Measurements from ENCODE around the gene CD84.
"Not testable (repeated sequence)": the region's sequence is repeated elsewhere in the genome, so short reads cannot be mapped to it uniquely, and the experiment has no call there.

Gene CD84

DNA sequence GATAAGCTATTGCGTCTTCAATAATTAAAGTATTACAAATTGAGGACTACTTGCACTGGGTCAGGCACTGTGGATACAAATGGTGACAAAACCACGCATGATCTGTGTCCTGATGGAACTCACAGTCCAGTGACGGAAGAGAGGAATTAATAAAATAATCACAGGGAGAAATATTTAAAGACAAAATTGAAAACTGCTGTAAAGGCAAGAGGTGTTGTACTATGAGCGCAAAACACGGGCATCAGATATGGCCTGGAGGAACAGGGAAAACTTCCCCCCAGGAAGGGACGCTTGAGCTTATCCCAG lies 39.7 kb downstream of the CD84 start:
- H3K27ac ChIP-seq: no peak overlapping the region
- TF ChIP-seq, protein P1, sequence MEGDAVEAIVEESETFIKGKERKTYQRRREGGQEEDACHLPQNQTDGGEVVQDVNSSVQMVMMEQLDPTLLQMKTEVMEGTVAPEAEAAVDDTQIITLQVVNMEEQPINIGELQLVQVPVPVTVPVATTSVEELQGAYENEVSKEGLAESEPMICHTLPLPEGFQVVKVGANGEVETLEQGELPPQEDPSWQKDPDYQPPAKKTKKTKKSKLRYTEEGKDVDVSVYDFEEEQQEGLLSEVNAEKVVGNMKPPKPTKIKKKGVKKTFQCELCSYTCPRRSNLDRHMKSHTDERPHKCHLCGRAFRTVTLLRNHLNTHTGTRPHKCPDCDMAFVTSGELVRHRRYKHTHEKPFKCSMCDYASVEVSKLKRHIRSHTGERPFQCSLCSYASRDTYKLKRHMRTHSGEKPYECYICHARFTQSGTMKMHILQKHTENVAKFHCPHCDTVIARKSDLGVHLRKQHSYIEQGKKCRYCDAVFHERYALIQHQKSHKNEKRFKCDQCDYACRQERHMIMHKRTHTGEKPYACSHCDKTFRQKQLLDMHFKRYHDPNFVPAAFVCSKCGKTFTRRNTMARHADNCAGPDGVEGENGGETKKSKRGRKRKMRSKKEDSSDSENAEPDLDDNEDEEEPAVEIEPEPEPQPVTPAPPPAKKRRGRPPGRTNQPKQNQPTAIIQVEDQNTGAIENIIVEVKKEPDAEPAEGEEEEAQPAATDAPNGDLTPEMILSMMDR (conservative IDR thresholded peaks at IDR 0.05): no peak

- H3K27ac ChIP-seq: no peak overlapping the region
- TF ChIP-seq, protein P1 (conservative IDR thresholded peaks at IDR 0.05): no peak
Measured at GRCh38 chr1:160538985-160539651, 40.2 kb downstream of the CD84 start.

DNA sequence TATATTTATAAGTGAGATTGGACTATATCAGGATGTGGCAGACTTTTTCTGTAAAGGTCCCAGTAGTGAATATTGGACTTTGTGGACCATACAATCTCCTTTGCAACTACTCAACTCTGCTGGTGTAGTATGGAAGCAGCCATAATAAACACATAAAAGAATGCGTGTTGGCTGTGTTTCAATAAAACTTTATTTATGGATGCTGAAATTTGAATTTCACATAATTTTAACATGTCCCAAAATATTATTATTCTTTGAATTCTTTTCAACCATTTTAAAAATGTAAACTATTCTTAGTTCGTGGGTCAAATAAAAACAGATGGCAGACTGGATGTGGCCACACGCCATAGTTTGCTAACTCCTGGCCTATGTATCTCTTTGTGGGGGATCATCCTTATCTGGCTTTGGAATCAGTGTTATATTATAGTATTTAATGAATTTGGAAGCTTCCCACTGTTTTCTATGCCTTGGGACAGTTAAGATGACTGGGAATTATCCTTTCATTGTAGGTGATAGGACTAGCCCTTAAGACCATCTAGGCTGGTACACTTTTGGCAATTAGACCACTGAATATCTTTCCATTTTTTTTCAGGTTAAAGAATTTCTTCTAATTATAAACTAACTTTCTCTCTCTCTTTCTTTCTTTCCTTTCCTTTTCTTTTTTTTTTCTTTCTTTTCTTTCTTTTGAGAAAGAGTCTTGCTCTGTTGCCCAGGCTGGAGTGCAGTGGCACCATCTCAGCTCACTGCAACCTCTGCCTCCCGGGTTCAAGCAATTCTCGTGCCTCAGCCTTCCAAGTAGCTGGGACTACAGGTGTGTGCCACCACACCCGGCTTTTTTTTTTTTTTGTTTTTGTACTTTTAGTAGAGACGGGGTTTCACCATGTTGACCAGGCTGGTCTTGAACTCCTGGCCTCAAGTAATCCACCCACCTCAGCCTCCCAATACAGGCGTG lies 41.3 kb downstream of the CD84 start:
- no peak overlapping the region for H3K27ac ChIP-seq
- TF ChIP-seq, protein P1 (conservative IDR thresholded peaks at IDR 0.05): no peak

GRCh38 chr1:160534823-160535605 lies 44.3 kb downstream of the CD84 start:
- H3K27ac ChIP-seq: no peak overlapping the region
- TF ChIP-seq, protein P1 (conservative IDR thresholded peaks at IDR 0.05): no peak

DNA sequence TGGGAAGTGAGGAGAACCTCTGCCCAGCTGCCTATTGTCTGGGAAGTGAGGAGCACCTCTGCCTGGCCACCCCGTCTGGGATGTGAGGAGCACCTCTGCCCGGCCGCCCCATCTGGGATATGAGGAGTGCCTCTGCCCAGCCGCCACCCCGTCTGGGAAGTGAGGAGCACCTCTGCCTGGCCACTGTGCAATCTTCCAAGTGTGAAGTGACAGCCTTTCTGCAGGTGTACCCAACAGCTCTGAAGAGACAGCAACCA lies 46.8 kb downstream of the CD84 start:
- H3K27ac ChIP-seq: not testable (repeated sequence)

DNA sequence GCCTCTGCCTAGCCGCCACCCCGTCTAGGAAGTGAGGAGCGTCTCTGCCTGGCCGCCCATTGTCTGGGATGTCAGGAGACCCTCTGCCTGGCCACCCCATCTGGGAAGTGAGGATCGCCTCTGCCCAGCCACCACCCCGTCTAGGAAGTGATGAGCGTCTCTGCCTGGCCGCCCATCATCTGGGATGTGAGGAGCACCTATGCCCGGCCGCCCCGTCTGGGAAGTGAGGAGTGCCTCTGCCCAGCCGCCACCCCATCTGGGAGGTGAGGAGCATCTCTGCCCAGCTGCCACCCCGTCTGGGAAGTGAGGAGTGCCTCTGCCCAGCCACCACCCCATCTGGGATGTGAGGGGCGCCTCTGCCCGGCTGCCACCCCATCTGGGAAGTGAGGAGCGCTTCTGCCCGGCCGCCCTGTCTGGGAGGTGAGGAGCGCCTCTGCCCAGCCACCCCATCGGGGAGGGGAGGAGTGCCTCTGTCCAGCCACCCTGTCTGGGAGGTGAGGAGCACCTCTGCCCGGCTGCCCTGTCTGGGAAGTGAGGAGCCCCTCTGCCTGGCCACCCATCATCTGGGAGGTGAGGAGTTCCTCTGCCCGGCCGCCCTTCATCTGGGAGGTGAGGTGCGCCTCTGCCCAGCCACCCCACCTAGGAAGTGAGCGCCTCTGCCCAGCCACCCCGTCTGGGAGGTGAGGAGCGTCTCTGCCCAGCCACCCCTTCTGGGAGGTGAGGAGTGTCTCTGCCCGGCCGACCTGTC lies 47.3 kb downstream of the CD84 start:
- not testable (repeated sequence) for H3K27ac ChIP-seq

DNA sequence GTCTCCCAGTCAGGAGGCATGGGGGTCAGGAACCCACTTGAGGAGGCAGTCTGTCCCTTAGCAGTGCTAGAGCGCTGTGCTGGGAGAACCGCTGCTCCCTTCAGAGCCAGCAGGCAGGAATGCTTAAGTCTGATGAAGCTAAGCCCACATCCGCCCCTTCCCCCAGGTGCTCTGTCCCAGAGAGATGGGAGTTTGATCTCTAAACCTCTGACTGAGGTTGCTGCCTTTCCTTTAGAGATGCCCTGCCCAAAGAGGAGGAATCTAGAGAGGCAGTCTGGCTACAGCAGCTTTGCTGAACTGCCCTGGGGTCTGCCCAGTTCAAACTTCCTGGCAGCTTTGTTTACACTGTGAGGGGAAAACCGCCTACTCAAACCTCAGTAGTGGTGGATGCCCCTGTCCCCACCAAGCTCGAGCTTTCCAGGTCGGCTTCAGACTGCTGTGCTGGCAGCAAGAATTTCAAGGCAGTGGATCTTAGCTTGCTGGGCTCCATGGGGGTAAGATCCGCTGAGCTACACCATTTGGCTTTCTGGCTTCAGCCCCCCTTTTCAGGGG lies 49.8 kb downstream of the CD84 start:
- not testable (repeated sequence) for H3K27ac ChIP-seq

GRCh38 chr1:160523789-160524188 lies 55.5 kb downstream of the CD84 start:
- not testable (repeated sequence) for H3K27ac ChIP-seq

- no peak within 1 kb of the TSS for H3K27ac ChIP-seq
- TF ChIP-seq, protein P1 (conservative IDR thresholded peaks at IDR 0.05): no peak
Measured at GRCh38 chr1:160522622-160523345, 56.5 kb downstream of the CD84 start, which contains the start of gene SLAMF6. Gene SLAMF6, minus strand, starts transcription at chr1:160523255. Its CDS starts 63 bp downstream, at chr1:160523192.
